AG10803 (cell line): ENCODE results near the gene YAF2.

Experiments used
- DNase-seq: peaks from one replicate; pipeline ENCODE4 v3.0.0; 2010; ENCODE audit warnings: low read depth
- H3K4me3 ChIP-seq: 2 replicates; pipeline ENCODE4 v1.5.1; 2011; ENCODE audit warnings: mild to moderate bottlenecking, low read length, control low read depth
- TF ChIP-seq, protein P1 (sequence below): conservative IDR thresholded peaks from 2 replicates; pipeline ENCODE4 v1.5.1; 2011; ENCODE audit warnings: mild to moderate bottlenecking, low read length, control low read depth, inconsistent platforms

YAF2 gene

DNA sequence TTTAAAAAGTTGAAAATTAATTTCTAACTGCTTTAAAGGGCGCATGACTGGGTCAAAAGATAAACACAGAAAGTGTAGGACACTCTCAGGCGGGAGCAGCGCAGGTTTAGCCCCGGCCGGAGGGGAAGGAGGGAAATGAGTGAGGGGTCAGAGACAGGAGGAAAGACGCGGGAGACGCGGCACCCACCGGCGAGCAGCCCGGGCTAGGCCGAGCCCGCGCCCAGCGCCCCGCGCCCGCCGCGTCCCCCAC, 94.0 kb downstream of the YAF2 start:
- peak overlapping the region; percentile 72 for H3K4me3 ChIP-seq
- DNase-seq: no peak
- TF ChIP-seq, protein P1, sequence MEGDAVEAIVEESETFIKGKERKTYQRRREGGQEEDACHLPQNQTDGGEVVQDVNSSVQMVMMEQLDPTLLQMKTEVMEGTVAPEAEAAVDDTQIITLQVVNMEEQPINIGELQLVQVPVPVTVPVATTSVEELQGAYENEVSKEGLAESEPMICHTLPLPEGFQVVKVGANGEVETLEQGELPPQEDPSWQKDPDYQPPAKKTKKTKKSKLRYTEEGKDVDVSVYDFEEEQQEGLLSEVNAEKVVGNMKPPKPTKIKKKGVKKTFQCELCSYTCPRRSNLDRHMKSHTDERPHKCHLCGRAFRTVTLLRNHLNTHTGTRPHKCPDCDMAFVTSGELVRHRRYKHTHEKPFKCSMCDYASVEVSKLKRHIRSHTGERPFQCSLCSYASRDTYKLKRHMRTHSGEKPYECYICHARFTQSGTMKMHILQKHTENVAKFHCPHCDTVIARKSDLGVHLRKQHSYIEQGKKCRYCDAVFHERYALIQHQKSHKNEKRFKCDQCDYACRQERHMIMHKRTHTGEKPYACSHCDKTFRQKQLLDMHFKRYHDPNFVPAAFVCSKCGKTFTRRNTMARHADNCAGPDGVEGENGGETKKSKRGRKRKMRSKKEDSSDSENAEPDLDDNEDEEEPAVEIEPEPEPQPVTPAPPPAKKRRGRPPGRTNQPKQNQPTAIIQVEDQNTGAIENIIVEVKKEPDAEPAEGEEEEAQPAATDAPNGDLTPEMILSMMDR: no peak

DNA sequence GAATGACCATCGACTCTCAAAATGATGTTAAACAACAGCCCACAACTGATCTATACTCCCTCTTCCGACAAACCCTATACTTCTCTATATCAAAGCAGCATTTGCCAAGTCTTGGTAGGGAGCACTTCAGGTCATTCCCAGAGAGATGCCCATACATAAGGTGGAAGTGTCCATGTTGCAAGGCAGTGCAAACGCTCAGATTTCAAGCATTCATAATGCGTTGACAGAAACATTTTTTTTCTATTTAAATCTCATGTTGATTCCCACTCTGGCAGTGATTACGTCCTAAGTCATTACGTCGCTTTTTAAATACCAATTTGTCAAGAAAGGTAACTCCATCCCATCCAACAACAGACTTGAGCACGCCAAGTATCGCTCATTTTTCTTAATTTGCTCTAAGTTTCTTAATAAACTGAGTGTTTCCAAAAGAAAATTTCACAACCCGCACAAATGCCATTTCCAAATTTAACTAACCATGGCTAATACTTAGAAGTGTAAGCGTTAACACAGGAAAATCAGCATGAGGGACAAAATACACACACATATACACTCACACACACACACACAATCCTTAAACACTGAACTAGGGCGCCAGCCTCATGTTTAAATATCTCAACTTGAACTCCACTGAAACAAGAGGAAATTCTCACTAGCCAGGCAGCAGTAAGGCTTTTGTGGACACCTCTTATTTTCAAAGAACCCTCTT, 94.4 kb downstream of the YAF2 start:
- TF ChIP-seq, protein P1: no peak
- peak overlapping the region; percentile 72 for H3K4me3 ChIP-seq
- DNase-seq: peak; percentile 29

- TF ChIP-seq, protein P1: no peak
- no peak for DNase-seq
- no peak overlapping the region for H3K4me3 ChIP-seq
These were observed 96.0 kb downstream of the YAF2 start for GRCh38 chr12:42141981-42142606.

DNA sequence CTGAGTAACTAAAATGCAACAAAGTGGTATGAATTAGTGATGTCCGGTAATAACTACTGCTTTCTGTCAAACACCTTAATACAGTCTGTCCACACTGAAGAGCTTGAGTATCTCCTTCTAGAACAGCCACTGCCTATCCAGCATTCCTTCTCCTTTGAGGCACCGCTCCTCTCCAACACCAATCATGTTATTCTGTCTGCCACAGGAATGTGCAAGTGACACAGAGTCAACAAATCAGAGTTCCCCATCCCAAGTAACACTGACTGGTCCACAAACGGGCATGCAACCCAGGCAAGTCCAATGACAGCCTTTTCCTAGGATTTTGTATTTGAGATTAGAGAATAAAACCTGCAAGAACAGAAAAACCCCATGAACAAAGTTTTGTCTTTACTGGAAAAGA, 97.1 kb downstream of the YAF2 start:
- H3K4me3 ChIP-seq: no peak overlapping the region
- TF ChIP-seq, protein P1: no peak
- peak; percentile 67 for DNase-seq

DNA sequence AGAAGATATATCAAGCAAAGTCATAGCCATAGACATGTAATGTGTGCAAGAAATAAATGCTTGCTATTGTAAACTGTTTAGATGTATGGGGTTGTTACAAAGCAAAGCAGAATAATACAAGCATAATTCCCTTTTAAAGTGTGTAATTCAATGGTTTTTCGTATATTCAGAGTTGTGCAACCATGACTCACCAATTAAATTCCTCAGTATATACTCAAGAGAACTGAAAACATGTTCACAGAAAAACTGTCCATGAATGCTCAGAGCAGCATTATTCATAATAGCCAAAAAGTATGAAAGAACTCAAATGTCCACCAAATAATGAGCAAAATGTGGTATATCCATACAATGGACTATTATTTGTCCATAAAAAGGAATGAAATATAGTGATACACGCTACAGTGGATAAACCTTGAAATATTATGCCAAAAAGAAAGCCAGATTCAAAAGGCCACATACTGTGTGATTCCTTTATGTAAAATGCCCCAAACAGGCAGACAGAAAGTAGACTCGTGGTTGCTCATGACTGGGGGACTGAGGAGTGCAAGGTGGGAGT, 102.7 kb downstream of the YAF2 start:
- TF ChIP-seq, protein P1: no peak
- peak; percentile 73 for DNase-seq
- H3K4me3 ChIP-seq: no peak overlapping the region

GRCh38 chr12:42130672-42131402, 107.2 kb downstream of the YAF2 start:
- TF ChIP-seq, protein P1: no peak
- peak; percentile 58 for DNase-seq
- peak overlapping the region; percentile 13 for H3K4me3 ChIP-seq
